Measurements from ENCODE around the gene TMEM234.

TMEM234 gene

GRCh38 chr1:32247983-32248889, 26.1 kb upstream of the TMEM234 start:
- in situ Hi-C loops (cut with HindIII; ENCODE audit: low pct_ligation_motif_present, low sequenced_read_pairs): no loop called here

GRCh38 chr1:32247452-32247851, 25.3 kb upstream of the TMEM234 start:
- no peak overlapping the region for H3K4me3 ChIP-seq (ENCODE audit: low read depth, low read length)
- H3K36me3 ChIP-seq (replicated peaks): no peaks in the 10 kb centered on the region
- no peaks in the 10 kb centered on the region for H3K27me3 ChIP-seq (replicated peaks)
- DNase-seq: no peak
- H3K27ac ChIP-seq: no peak overlapping the region
- in situ Hi-C loops (cut with HindIII; ENCODE audit: low pct_ligation_motif_present, low sequenced_read_pairs): no loop called here
- TF ChIP-seq CTCF (IDR thresholded peaks at IDR 0.05; ENCODE audit: low read depth, low read length, missing control alignments): no peak

More at GRCh38 chr1:32247983-32248889, 26.1 kb upstream of the TMEM234 start:
- Histone ChIP-seq H3K27me3 (replicated peaks) (no peaks in the 10 kb centered on the region), H3K4me3 (ENCODE audit: low read depth, low read length) (no peak overlapping the region), H3K36me3 (replicated peaks) (no peaks in the 10 kb centered on the region), H3K27ac (no peak overlapping the region)
- peak; percentile 63 for DNase-seq
- peak; percentile 81 for TF ChIP-seq CTCF (IDR thresholded peaks at IDR 0.05; ENCODE audit: low read depth, low read length, missing control alignments)

- in situ Hi-C loops (cut with HindIII; ENCODE audit: low pct_ligation_motif_present, low sequenced_read_pairs): no loop called here
- Histone ChIP-seq H3K4me3 (ENCODE audit: low read depth, low read length) (no peak within 1 kb of the TSS), H3K36me3 (replicated peaks) (no peaks in the 10 kb centered on the region), H3K27me3 (replicated peaks) (no peaks in the 10 kb centered on the region), H3K27ac (no peak within 1 kb of the TSS)
- TF ChIP-seq CTCF (IDR thresholded peaks at IDR 0.05; ENCODE audit: low read depth, low read length, missing control alignments): no peak
- DNase-seq: no peak
Measured at GRCh38 chr1:32246888-32247273, 24.7 kb upstream of the TMEM234 start, which contains the start of gene FAM167B. FAM167B (plus strand) TSS chr1:32247222; CDS start chr1:32247422, 200 bp downstream.

GRCh38 chr1:32242341-32242851, 20.2 kb upstream of the TMEM234 start:
- TF ChIP-seq CTCF (IDR thresholded peaks at IDR 0.05; ENCODE audit: low read depth, low read length, missing control alignments): no peak
- no peak overlapping the region for H3K4me3 ChIP-seq (ENCODE audit: low read depth, low read length)

GRCh38 chr1:32241001-32241763, 19.0 kb upstream of the TMEM234 start:
- in situ Hi-C loops (cut with HindIII; ENCODE audit: low pct_ligation_motif_present, low sequenced_read_pairs): no loop called here
- H3K36me3 ChIP-seq (replicated peaks): no peaks in the 10 kb centered on the region
- no peaks in the 10 kb centered on the region for H3K27me3 ChIP-seq (replicated peaks)
- no peak overlapping the region for H3K27ac ChIP-seq
- peak overlapping the region; percentile 65 for H3K4me3 ChIP-seq (ENCODE audit: low read depth, low read length)
- peak; percentile 16 for DNase-seq
- TF ChIP-seq CTCF (IDR thresholded peaks at IDR 0.05; ENCODE audit: low read depth, low read length, missing control alignments): peak; percentile 12

More at GRCh38 chr1:32242341-32242851, 20.2 kb upstream of the TMEM234 start:
- Histone ChIP-seq H3K27ac (no peak overlapping the region), H3K36me3 (replicated peaks) (no peaks in the 10 kb centered on the region), H3K27me3 (replicated peaks) (no peaks in the 10 kb centered on the region)
- in situ Hi-C loops (cut with HindIII; ENCODE audit: low pct_ligation_motif_present, low sequenced_read_pairs): no loop called here
- DNase-seq: no peak
